ENCODE data around the gene ARHGEF26.

DNA sequence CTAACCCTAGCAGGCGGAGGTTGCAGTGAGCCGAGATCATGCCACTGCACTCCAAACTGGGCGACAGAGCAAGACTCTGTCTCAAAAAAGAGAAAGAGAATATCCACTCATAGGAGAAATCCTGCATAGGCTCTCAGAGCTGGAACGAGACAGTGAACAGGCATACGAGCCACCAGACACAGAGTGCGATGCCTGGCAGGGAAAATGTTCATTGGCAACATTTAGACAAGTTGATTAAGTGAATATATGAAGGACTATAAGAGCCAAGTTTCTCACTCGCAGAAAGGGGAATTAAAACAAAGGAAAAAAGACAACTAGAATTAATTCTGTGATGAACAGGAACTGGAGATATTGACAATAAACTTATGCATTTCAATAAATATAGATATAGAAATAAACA, 27.1 kb upstream of the ARHGEF26 start:
- TF ChIP-seq EZH2 (IDR thresholded peaks at IDR 0.05; ENCODE audit: borderline replicate concordance, low read length) (no peak), CTCF (conservative IDR thresholded peaks at IDR 0.05 in 1 of 2, IDR thresholded peaks at IDR 0.05 in 1 of 2; ENCODE audit: extremely low read depth in 1 of 2, insufficient read depth in 1 of 2, low read depth in 1 of 2, low read length in 2 of 2) (no peak)

All from mammary epithelial cell (primary cell).